HFFc6 (cell line): ENCODE results near the gene APOC3. TPM values are rescaled to one million over a fixed set of nuclear protein-coding genes. Genes with fewer than 3 reads are reported as not detected.

ENCODE experiments used
- DNase-seq: peaks from one replicate; pipeline ENCODE4 v3.0.0-alpha.2; 2018
- H3K27ac Mint-ChIP-seq: 2 replicates; pipeline ENCODE4 v1.8.0; 2020; ENCODE audit warnings: mild to moderate bottlenecking, mixed read lengths
- H3K27me3 Mint-ChIP-seq: 2 replicates; pipeline ENCODE4 v1.8.0; 2021; ENCODE audit warnings: mild to moderate bottlenecking, moderate library complexity, mixed read lengths; ENCODE audit not compliant: insufficient read depth
- H3K36me3 Mint-ChIP-seq: 2 replicates; pipeline ENCODE4 v1.8.0; 2021; ENCODE audit warnings: low read depth, mixed read lengths
- H3K4me1 Mint-ChIP-seq: 2 replicates; pipeline ENCODE4 v1.8.0; 2020; ENCODE audit warnings: low read depth, mixed read lengths
- H3K4me3 Mint-ChIP-seq: 2 replicates; pipeline ENCODE4 v1.8.0; 2020; ENCODE audit warnings: mild to moderate bottlenecking, moderate library complexity, mixed read lengths
- H3K9me3 Mint-ChIP-seq: 2 replicates; pipeline ENCODE4 v1.8.0; 2020; ENCODE audit warnings: mild to moderate bottlenecking, mixed read lengths
- CTCF ChIP-seq: fragments of 200-600 bp; sonication (generic); IDR thresholded peaks from 2 replicates; pipeline ENCODE4 v1.5.0; 2021; ENCODE audit warnings: antibody characterized with exemption, mild to moderate bottlenecking
- total RNA-seq, 6 experiments: library from RNA; stranded (reverse); fragmentation: NEBNext Ultra II Directional; extraction: Animal tissue kit (Norgen Biotek cat#: 25700); gene quantifications; 2 replicates in 1 of 6; 3 replicates in 5 of 6; pipeline ENCODE4 v1.2.3, GENCODE V29; 2021

APOC3 gene
- total RNA-seq, 6 experiments from 2014 or later: not detected

DNA sequence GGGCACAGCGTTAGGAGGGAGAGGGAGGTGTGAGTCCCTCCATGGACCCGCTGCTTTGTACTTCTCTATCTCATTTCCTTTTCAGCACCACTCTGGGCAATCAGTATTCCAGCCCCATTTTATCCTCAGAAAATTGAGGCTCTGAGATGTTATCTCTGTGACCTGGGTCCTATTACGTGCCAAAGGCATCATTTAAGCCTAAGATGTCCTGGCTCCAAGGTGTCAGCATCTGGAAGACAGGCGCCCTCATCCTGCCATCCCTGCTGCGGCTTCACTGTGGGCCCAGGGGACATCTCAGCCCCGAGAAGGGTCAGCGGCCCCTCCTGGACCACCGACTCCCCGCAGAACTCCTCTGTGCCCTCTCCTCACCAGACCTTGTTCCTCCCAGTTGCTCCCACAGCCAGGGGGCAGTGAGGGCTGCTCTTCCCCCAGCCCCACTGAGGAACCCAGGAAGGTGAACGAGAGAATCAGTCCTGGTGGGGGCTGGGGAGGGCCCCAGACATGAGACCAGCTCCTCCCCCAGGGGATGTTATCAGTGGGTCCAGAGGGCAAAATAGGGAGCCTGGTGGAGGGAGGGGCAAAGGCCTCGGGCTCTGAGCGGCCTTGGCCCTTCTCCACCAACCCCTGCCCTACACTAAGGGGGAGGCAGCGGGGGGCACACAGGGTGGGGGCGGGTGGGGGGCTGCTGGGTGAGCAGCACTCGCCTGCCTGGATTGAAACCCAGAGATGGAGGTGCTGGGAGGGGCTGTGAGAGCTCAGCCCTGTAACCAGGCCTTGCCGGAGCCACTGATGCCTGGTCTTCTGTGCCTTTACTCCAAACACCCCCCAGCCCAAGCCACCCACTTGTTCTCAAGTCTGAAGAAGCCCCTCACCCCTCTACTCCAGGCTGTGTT is 829 bp upstream of the APOC3 start:
- no peak; the same call in 1 of the 2 replicates for TF ChIP-seq CTCF
- no peak for DNase-seq
- H3K27me3 Mint-ChIP-seq: peaks cover 10% of the 10 kb centered on the region
- no peak overlapping the region for H3K27ac Mint-ChIP-seq
- no peak overlapping the region for H3K4me3 Mint-ChIP-seq
- no peaks in the 10 kb centered on the region for H3K9me3 Mint-ChIP-seq
- no peaks in the 10 kb centered on the region for H3K36me3 Mint-ChIP-seq
- H3K4me1 Mint-ChIP-seq: no peaks in the 10 kb centered on the region

- Mint-ChIP-seq H3K27ac (no peak overlapping the region), H3K36me3 (no peaks in the 10 kb centered on the region), H3K4me3 (no peak overlapping the region), H3K4me1 (peaks cover under 1% of the 10 kb centered on the region; the same call in 1 of the 2 replicates), H3K27me3 (peaks cover 9% of the 10 kb centered on the region), H3K9me3 (no peaks in the 10 kb centered on the region)
- TF ChIP-seq CTCF: no peak
- DNase-seq: no peak
Measured at GRCh38 chr11:116830184-116830912, 641 bp downstream of the APOC3 start.

DNA sequence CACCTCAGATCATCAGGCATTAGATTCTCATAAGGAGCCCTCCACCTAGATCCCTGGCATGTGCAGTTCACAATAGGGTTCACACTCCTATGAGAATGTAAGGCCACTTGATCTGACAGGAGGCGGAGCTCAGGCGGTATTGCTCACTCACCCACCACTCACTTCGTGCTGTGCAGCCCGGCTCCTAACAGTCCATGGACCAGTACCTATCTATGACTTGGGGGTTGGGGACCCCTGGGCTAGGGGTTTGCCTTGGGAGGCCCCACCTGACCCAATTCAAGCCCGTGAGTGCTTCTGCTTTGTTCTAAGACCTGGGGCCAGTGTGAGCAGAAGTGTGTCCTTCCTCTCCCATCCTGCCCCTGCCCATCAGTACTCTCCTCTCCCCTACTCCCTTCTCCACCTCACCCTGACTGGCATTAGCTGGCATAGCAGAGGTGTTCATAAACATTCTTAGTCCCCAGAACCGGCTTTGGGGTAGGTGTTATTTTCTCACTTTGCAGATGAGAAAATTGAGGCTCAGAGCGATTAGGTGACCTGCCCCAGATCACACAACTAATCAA is 2.2 kb downstream of the APOC3 start:
- DNase-seq: no peak
- H3K4me3 Mint-ChIP-seq: no peak overlapping the region
- H3K36me3 Mint-ChIP-seq: no peaks in the 10 kb centered on the region
- no peak for TF ChIP-seq CTCF
- H3K9me3 Mint-ChIP-seq: no peaks in the 10 kb centered on the region
- peaks cover 10% of the 10 kb centered on the region for H3K27me3 Mint-ChIP-seq
- H3K27ac Mint-ChIP-seq: no peak overlapping the region
- H3K4me1 Mint-ChIP-seq: peaks cover 10% of the 10 kb centered on the region

GRCh38 chr11:116832350-116833290 is 2.9 kb downstream of the APOC3 start:
- Mint-ChIP-seq H3K36me3 (no peaks in the 10 kb centered on the region), H3K27me3 (peaks cover 8% of the 10 kb centered on the region), H3K9me3 (no peaks in the 10 kb centered on the region), H3K4me1 (peaks cover 10% of the 10 kb centered on the region), H3K27ac (no peak overlapping the region), H3K4me3 (no peak overlapping the region)
- TF ChIP-seq CTCF: no peak
- DNase-seq: no peak

DNA sequence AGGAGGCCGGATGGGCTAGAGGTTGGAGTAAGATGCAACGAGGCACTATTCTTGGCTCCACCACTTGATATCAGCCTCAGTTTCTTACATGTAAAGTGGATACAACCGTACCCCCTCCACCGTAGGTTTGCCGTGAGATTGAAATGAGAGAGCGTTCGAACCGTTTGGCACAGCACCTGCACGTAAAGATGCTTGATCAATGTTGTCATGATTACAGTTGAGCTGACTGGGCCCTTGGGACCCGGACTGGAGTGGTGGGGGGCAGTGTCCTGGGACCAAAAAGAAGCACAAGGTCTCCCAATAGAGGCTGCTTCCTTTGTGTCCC is 3.7 kb downstream of the APOC3 start:
- Mint-ChIP-seq H3K27me3 (peaks cover 9% of the 10 kb centered on the region), H3K27ac (no peak overlapping the region), H3K4me1 (peaks cover 10% of the 10 kb centered on the region), H3K4me3 (no peak overlapping the region), H3K9me3 (no peaks in the 10 kb centered on the region), H3K36me3 (no peaks in the 10 kb centered on the region)
- TF ChIP-seq CTCF: no peak
- DNase-seq: no peak
